Stimulated activated CD8-positive, alpha-beta memory T cell treated with anti-CD3 and anti-CD28 coated beads, Interleukin-15, amount 100 ng/mL, for 48 hours (primary cell): ENCODE measurements around the gene LCP1.
"Not testable (repeated sequence)": the region's sequence is repeated elsewhere in the genome, so short reads cannot be mapped to it uniquely, and the experiment has no call there.

Source experiments
- DNase-seq, 2 donors: peaks; one replicate each; pipeline ENCODE4 v3.0.0-alpha.2; 2020; ENCODE audit warnings: low read depth in 2 of 2

LCP1 gene

GRCh38 chr13:46182491-46182877 lies 507 bp upstream of the LCP1 start:
- no peak for DNase-seq

- no peak for DNase-seq
Measured at GRCh38 chr13:46181377-46181839, 569 bp downstream of the LCP1 start.

GRCh38 chr13:46179969-46180763 lies 1.8 kb downstream of the LCP1 start:
- no peak for DNase-seq

- peak; percentile 66 to 70 for DNase-seq
Measured at GRCh38 chr13:46179491-46179908, 2.5 kb downstream of the LCP1 start.

GRCh38 chr13:46178821-46179220 lies 3.2 kb downstream of the LCP1 start:
- DNase-seq = no peak

GRCh38 chr13:46178143-46178542 lies 3.8 kb downstream of the LCP1 start:
- no peak for DNase-seq

- DNase-seq = no peak
Measured at GRCh38 chr13:46176756-46177155, 5.2 kb downstream of the LCP1 start.

- DNase-seq = peak in 1 of 2 donors; percentile 27
Measured at GRCh38 chr13:46173656-46174055, 8.3 kb downstream of the LCP1 start.

GRCh38 chr13:46172531-46172991 lies 9.4 kb downstream of the LCP1 start:
- DNase-seq = peak in 1 of 2 donors; percentile 38

- no peak for DNase-seq
Measured at GRCh38 chr13:46171739-46172138, 10.2 kb downstream of the LCP1 start.

GRCh38 chr13:46171217-46171616 lies 10.8 kb downstream of the LCP1 start:
- DNase-seq = no peak

- DNase-seq = no peak
Measured at GRCh38 chr13:46170687-46171086, 11.3 kb downstream of the LCP1 start.

GRCh38 chr13:46170268-46170667 lies 11.7 kb downstream of the LCP1 start:
- DNase-seq = no peak

GRCh38 chr13:46169758-46170157 lies 12.2 kb downstream of the LCP1 start:
- DNase-seq = no peak

- no peak for DNase-seq
Measured at GRCh38 chr13:46168783-46169182, 13.2 kb downstream of the LCP1 start.

GRCh38 chr13:46168341-46168740 lies 13.6 kb downstream of the LCP1 start:
- DNase-seq = peak in 1 of 2 donors; percentile 42

- DNase-seq = no peak
Measured at GRCh38 chr13:46166947-46167610, 14.9 kb downstream of the LCP1 start.

GRCh38 chr13:46166224-46166584 lies 15.8 kb downstream of the LCP1 start:
- no peak for DNase-seq

- peak in 1 of 2 donors; percentile 34 for DNase-seq
Measured at GRCh38 chr13:46165485-46166223, 16.3 kb downstream of the LCP1 start.

GRCh38 chr13:46164661-46165060 lies 17.3 kb downstream of the LCP1 start:
- no peak for DNase-seq

GRCh38 chr13:46162741-46163140 lies 19.2 kb downstream of the LCP1 start:
- DNase-seq = not testable (repeated sequence)

- no peak for DNase-seq
Measured at GRCh38 chr13:46160471-46161066, 21.4 kb downstream of the LCP1 start.
